Panc1 (cell line): ENCODE results near the gene CYP26C1. TPM values are rescaled to one million over a fixed set of nuclear protein-coding genes. Genes with fewer than 3 reads are reported as not detected.

Experiments
- ATAC-seq: fragments of 200-7000 bp; cut with Tn5 transposase; 2 replicates; pipeline ENCODE4 v1.9.1; 2020; ENCODE audit warnings: mild to moderate bottlenecking, moderate library complexity
- BruUV-seq: library from RNA; stranded (reverse); fragments of 400-500 nt; replicated peaks from 2 replicates; lab custom pipeline; 2021; lab: Mats Ljungman, UMichigan
- CTCF ChIA-PET: fragments of 300-600 bp; sonication (Branson Sonifier 250); formaldehyde crosslinking; loops from one replicate; lab custom pipeline; 2022; ENCODE audit warnings: antibody characterized with exemption; lab: Charles Lee
- POLR2A ChIA-PET: fragments of 300-600 bp; sonication (Branson Sonifier 250); formaldehyde crosslinking; loops from one replicate; lab custom pipeline; 2022; ENCODE audit warnings: antibody characterized with exemption; lab: Charles Lee
- DNase-seq: peaks from one replicate; pipeline ENCODE4 v3.0.0-alpha.2; 2010; ENCODE audit warnings: low read depth, low spot score
- H3K27ac ChIP-seq: 2 replicates; pipeline ENCODE4 v1.5.1; 2011; ENCODE audit warnings: mild to moderate bottlenecking, low read length, inconsistent platforms
- H3K27me3 ChIP-seq: fragments of 200-500 bp; sonication (Bioruptor generic); 2 replicates; pipeline ENCODE4 v1.6.0; 2014; ENCODE audit warnings: low read length, inconsistent platforms; ENCODE audit not compliant: control insufficient read depth, insufficient read depth
- H3K36me3 ChIP-seq: fragments of 200-500 bp; sonication (Bioruptor generic); 2 replicates; pipeline ENCODE4 v1.5.1; 2014; ENCODE audit warnings: inconsistent platforms, mild to moderate bottlenecking, low read length, moderate library complexity; ENCODE audit not compliant: control insufficient read depth, insufficient read depth
- H3K4me1 ChIP-seq: 2 replicates; pipeline ENCODE4 v1.5.1; 2011; ENCODE audit warnings: inconsistent platforms, mild to moderate bottlenecking, low read length, moderate library complexity; ENCODE audit not compliant: control insufficient read depth, insufficient read depth
- H3K4me3 ChIP-seq, 2 experiments: 2 replicates each; pipeline ENCODE4 v1.5.1; 2011 to 2012; ENCODE audit warnings: low read depth in 2 of 2, low read length in 2 of 2, mild to moderate bottlenecking in 2 of 2, inconsistent platforms in 1 of 2, moderate library complexity in 1 of 2
- H3K9me3 ChIP-seq: fragments of 200-500 bp; sonication (Bioruptor generic); 2 replicates; pipeline ENCODE4 v1.5.1; 2014; ENCODE audit warnings: low read depth, mild to moderate bottlenecking, inconsistent platforms, low read length, moderate library complexity; ENCODE audit not compliant: control insufficient read depth, insufficient read depth
- POLR2AphosphoS5 ChIP-seq: IDR thresholded peaks from 2 replicates; pipeline ENCODE4 v1.6.1; 2012; ENCODE audit warnings: mild to moderate bottlenecking, low read depth, low read length, moderate library complexity
- SIN3A ChIP-seq: IDR thresholded peaks from 2 replicates; pipeline ENCODE4 v1.6.1; 2012; ENCODE audit warnings: low read depth, mild to moderate bottlenecking, low read length, moderate library complexity, borderline replicate concordance; ENCODE audit not compliant: insufficient read depth
- TCF7L2 ChIP-seq: IDR thresholded peaks from 2 replicates; pipeline ENCODE4 v1.6.1; 2011; ENCODE audit warnings: mild to moderate bottlenecking, low read depth, low read length, inconsistent platforms
- in situ Hi-C: cut with HindIII; loops from 2 replicates; pipeline ENCODE4 v1.10.0; 2016; ENCODE audit warnings: low sequenced_read_pairs, low pct_unique_long_range_greater_than_20kb
- intact Hi-C: fragments of 100-400 bp; cut with micrococcal nuclease; formaldehyde crosslinking; loops from one replicate; pipeline ENCODE4 v1.10.0; 2022; ENCODE audit not compliant: unreplicated experiment
- total RNA-seq: library from RNA; stranded (reverse); gene quantifications from one replicate; pipeline ENCODE4 v1.2.1, GENCODE V29; 2021; ENCODE audit not compliant: unreplicated experiment
- TF ChIP-seq, protein P1 (sequence below), 2 experiments: IDR thresholded peaks; 2 replicates each; pipeline ENCODE4 v1.6.1; 2011 to 2012; ENCODE audit warnings: low read depth in 2 of 2, control low read depth in 1 of 2, low read length in 1 of 2, mild to moderate bottlenecking in 1 of 2, moderate library complexity in 1 of 2; ENCODE audit not compliant: insufficient read depth in 1 of 2
- TF ChIP-seq, protein P2 (sequence below): fragments of 450-650 bp; IDR thresholded peaks from 2 replicates; pipeline ENCODE4 v1.5.1; 2017; ENCODE audit warnings: mild to moderate bottlenecking

Gene CYP26C1
- total RNA-seq, 1 experiment from 2014 or later = 1.1 TPM

DNA sequence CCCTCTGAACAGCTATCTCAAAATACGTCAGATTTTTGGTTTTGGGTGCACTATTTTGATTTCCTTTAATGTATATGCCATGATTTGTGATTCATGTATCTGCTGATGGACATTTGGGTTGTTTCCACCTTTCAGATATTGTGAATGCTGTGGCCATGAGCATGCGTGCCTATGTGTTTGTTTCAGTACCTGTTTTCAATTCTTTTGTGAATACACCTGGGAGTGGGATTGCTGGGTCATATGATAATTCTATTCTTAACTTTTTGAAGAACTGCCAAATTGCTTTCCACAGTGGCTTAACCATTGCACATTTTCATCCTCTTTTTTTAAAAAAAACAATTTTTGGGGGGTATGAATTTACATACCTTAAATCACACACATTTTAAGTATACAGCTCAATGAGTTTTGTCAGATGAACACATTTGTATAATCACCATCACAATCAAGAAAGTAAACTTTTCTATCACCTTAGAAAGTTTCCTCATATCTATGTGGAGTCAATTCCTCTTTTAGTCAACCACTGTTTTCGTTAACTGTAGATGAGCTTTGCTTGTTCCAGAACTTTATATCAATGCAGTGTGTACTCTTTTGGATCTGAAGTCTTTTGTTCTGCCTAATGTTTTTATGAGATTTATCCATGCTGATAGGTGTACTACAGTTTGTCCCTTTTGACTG, 50.0 kb downstream of the CYP26C1 start:
- intact Hi-C loops = loop anchor here (10.0 kb wide), 1 partner anchor 174 kb away; no protein-coding TSS in a partner anchor
- TF ChIP-seq TCF7L2 (no peak), POLR2AphosphoS5 (no peak), SIN3A (no peak)
- TF ChIP-seq, protein P1, sequence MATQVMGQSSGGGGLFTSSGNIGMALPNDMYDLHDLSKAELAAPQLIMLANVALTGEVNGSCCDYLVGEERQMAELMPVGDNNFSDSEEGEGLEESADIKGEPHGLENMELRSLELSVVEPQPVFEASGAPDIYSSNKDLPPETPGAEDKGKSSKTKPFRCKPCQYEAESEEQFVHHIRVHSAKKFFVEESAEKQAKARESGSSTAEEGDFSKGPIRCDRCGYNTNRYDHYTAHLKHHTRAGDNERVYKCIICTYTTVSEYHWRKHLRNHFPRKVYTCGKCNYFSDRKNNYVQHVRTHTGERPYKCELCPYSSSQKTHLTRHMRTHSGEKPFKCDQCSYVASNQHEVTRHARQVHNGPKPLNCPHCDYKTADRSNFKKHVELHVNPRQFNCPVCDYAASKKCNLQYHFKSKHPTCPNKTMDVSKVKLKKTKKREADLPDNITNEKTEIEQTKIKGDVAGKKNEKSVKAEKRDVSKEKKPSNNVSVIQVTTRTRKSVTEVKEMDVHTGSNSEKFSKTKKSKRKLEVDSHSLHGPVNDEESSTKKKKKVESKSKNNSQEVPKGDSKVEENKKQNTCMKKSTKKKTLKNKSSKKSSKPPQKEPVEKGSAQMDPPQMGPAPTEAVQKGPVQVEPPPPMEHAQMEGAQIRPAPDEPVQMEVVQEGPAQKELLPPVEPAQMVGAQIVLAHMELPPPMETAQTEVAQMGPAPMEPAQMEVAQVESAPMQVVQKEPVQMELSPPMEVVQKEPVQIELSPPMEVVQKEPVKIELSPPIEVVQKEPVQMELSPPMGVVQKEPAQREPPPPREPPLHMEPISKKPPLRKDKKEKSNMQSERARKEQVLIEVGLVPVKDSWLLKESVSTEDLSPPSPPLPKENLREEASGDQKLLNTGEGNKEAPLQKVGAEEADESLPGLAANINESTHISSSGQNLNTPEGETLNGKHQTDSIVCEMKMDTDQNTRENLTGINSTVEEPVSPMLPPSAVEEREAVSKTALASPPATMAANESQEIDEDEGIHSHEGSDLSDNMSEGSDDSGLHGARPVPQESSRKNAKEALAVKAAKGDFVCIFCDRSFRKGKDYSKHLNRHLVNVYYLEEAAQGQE (IDR thresholded peaks at IDR 0.05; ENCODE audit: insufficient read depth in 1 of 2, low read depth in 2 of 2, low read length in 1 of 2) = no peak
- TF ChIP-seq, protein P2, sequence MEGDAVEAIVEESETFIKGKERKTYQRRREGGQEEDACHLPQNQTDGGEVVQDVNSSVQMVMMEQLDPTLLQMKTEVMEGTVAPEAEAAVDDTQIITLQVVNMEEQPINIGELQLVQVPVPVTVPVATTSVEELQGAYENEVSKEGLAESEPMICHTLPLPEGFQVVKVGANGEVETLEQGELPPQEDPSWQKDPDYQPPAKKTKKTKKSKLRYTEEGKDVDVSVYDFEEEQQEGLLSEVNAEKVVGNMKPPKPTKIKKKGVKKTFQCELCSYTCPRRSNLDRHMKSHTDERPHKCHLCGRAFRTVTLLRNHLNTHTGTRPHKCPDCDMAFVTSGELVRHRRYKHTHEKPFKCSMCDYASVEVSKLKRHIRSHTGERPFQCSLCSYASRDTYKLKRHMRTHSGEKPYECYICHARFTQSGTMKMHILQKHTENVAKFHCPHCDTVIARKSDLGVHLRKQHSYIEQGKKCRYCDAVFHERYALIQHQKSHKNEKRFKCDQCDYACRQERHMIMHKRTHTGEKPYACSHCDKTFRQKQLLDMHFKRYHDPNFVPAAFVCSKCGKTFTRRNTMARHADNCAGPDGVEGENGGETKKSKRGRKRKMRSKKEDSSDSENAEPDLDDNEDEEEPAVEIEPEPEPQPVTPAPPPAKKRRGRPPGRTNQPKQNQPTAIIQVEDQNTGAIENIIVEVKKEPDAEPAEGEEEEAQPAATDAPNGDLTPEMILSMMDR = no peak
- no TSS peak for BruUV-seq

DNA sequence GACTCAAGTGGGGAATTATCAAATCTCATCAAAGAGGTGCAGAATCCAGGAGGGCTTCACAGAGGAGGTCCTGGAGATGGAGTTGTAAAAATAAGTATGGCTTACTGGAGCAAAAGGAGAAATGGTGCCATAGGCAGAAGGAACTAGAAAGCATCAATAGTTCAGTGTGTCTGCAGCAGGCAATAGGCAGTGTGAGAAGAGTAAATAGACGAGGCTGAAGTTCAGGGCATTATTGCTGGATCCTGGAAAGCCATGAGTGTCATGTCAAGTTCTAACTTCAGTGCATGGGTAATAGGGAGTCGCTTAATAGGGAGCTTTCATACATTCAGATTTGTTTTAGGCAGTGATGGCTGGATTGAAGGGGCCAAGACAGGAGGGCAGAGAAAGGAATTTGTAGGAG, 52.4 kb downstream of the CYP26C1 start:
- Histone ChIP-seq H3K4me3 (no peak overlapping the region), H3K27ac (no peak overlapping the region), H3K9me3 (no peaks in the 10 kb centered on the region), H3K27me3 (peaks cover 7% of the 10 kb centered on the region; the same call in 1 of the 2 replicates), H3K36me3 (no peaks in the 10 kb centered on the region), H3K4me1 (no peaks in the 10 kb centered on the region)
- ATAC-seq = no peak
- no TSS peak for BruUV-seq
- TF ChIP-seq, protein P1 (IDR thresholded peaks at IDR 0.05; ENCODE audit: insufficient read depth in 1 of 2, low read depth in 2 of 2, low read length in 1 of 2) = no peak
- TF ChIP-seq, protein P2 = no peak
- no peak for TF ChIP-seq SIN3A
- no peak for TF ChIP-seq POLR2AphosphoS5
- TF ChIP-seq TCF7L2 = no peak
- POLR2A ChIA-PET = no interaction called here
- DNase-seq = no peak
- in situ Hi-C loops (no loop called here), intact Hi-C loops (loop anchor here (10.0 kb wide), 1 partner anchor 172 kb away; no protein-coding TSS in a partner anchor)
- CTCF ChIA-PET = interaction anchor here (0.6 kb wide), 1 partner anchor 419 kb away, joined by 10 read pairs; no protein-coding TSS in a partner anchor

More for the DNA sequence above, 50.0 kb downstream of the CYP26C1 start:
- H3K4me1 ChIP-seq = no peaks in the 10 kb centered on the region
- in situ Hi-C loops = no loop called here
- no peak overlapping the region for H3K4me3 ChIP-seq
- H3K36me3 ChIP-seq = no peaks in the 10 kb centered on the region
- ChIA-PET CTCF (interaction anchor here (0.5 kb wide), 1 partner anchor 179 kb away, joined by 3 read pairs; no protein-coding TSS in a partner anchor), POLR2A (no interaction called here)
- H3K27ac ChIP-seq = no peak overlapping the region
- ATAC-seq (no peak), DNase-seq (no peak)
- no peaks in the 10 kb centered on the region for H3K9me3 ChIP-seq
- H3K27me3 ChIP-seq = peaks cover 7% of the 10 kb centered on the region; the same call in 1 of the 2 replicates
